Measurements from ENCODE around the gene TMEM235. TPM values are rescaled to one million over a fixed set of nuclear protein-coding genes. Genes with fewer than 3 reads are reported as not detected.

TMEM235 gene
- total RNA-seq, 3 donors from 2014 or later (not counting 1 experiment from before 2014, with no cell fraction given): not detected

DNA sequence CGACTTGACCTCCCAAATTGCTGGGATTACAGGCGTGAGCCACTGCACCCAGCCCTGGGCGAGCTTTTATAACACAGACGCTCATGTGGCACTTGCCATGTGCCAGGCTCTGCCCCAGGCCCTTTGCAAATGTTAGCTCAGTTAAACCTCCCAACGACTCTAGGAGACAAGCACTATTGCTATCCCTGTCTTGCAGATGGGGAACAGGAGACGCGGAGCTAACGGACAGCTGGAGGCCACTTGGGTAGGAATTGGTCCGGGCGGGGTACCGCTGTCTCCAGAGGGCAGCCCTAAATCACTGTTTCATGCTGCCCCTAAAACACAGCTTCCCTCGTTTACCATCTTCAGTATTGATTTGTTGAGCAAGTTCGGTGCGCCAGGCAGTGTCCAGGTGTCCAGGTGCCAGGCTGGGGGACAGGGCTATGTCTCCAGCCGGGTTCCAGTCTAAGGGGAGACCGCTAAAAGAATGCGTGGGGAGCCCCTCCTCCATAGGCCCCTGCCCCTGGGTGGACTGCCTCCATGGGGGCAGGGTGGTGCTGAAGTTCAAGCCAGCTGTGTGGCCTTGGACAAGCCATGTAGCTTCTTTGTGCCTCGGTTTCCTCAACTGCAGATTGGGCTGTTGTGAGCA is 23.7 kb downstream of the TMEM235 start:
- Mint-ChIP-seq H3K27ac (no peak overlapping the region), H3K36me3 (no peaks in the 10 kb centered on the region), H3K27me3 (ENCODE audit: low read depth in 2 of 2) (peaks cover 0 to 8% of the 10 kb centered on the region in 2 donors), H3K4me3 (peak overlapping the region; percentile 66), H3K4me1 (peaks cover 18 to 40% of the 10 kb centered on the region in 2 donors), H3K9me3 (no peaks in the 10 kb centered on the region)
- DNase-seq: no peak
- intact Hi-C loops (cut with micrococcal nuclease): no loop called here
- no peaks in the 10 kb centered on the region for H3K36me3 ChIP-seq (ENCODE audit: control insufficient read depth, insufficient read depth, low read length)
- TF ChIP-seq CTCF (IDR thresholded peaks at IDR 0.05): no peak
- H3K9me3 ChIP-seq (ENCODE audit: control insufficient read depth, insufficient read depth, low read length): no peaks in the 10 kb centered on the region
- no peak overlapping the region for H3K4me3 ChIP-seq (ENCODE audit: low read length)
- no peak overlapping the region for H3K27ac ChIP-seq (ENCODE audit: low read length)
- no peaks in the 10 kb centered on the region for H3K27me3 ChIP-seq (ENCODE audit: control insufficient read depth, insufficient read depth, low read length)
- H3K4me1 ChIP-seq (ENCODE audit: control insufficient read depth, insufficient read depth, low read length): peaks cover 63% of the 10 kb centered on the region
- ATAC-seq: no peak
- 92% methylated on average over 18 of the region's 18 CpGs for WGBS (ENCODE audit: insufficient coverage)

GRCh38 chr17:78255953-78256706 is 24.7 kb downstream of the TMEM235 start:
- Mint-ChIP-seq H3K4me1 (peaks cover 12 to 34% of the 10 kb centered on the region in 2 donors), H3K27ac (no peak overlapping the region), H3K27me3 (ENCODE audit: low read depth in 2 of 2) (peaks cover 0 to 8% of the 10 kb centered on the region in 2 donors), H3K4me3 (peak overlapping the region; percentile 28), H3K9me3 (no peaks in the 10 kb centered on the region), H3K36me3 (no peaks in the 10 kb centered on the region)
- WGBS (ENCODE audit: insufficient coverage): 81% methylated on average over 14 of the region's 14 CpGs
- Histone ChIP-seq H3K27ac (ENCODE audit: low read length) (no peak overlapping the region), H3K36me3 (ENCODE audit: control insufficient read depth, insufficient read depth, low read length) (no peaks in the 10 kb centered on the region), H3K9me3 (ENCODE audit: control insufficient read depth, insufficient read depth, low read length) (no peaks in the 10 kb centered on the region), H3K4me3 (ENCODE audit: low read length) (no peak overlapping the region), H3K4me1 (ENCODE audit: control insufficient read depth, insufficient read depth, low read length) (peaks cover 54% of the 10 kb centered on the region), H3K27me3 (ENCODE audit: control insufficient read depth, insufficient read depth, low read length) (no peaks in the 10 kb centered on the region)
- intact Hi-C loops (cut with micrococcal nuclease): no loop called here
- TF ChIP-seq CTCF (IDR thresholded peaks at IDR 0.05): no peak
- DNase-seq (no peak), ATAC-seq (no peak)

DNA sequence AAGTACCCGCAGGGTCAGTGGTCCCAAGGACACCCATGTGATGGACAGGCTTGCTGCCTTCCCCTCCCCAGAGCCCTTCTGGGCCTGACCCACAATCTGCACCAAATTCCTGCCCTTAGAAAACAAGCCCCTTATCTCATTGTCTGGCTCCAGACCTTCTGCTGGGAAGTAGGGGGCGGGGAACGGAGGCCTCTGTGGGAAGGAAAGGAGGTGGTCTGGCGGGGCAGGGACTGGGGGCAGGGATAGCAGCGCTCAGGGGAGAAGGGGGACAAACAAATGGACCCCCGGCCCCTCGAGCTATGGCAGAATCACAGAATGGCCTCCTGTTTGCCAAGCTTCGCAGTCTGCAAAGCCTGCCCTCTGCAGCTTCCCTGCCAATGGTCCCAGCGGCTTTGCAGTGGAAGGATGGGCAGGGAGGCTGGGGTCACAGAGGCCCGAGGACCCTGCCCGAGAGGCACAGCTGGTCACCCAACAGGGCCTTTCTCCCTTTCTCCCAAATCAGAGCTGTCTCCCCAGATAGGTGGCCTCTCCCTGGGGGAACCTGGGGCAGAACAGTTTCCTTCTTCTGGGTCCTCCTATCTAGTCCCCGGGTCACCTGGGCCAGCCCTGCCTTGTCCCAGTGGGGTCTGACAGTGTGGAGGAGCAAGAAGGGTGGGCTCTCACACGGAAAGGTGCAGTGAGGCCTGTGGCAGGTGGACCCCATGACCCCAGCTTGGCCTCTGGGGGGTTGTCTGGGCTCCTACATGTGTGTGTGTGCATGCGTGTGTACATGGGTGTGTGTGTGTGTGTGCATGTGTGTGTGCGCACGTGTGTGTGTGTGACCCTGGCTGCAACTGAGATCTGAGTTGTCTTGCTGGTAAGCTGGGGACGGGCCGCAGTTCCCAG is 25.5 kb downstream of the TMEM235 start:
- H3K9me3 ChIP-seq (ENCODE audit: control insufficient read depth, insufficient read depth, low read length): no peaks in the 10 kb centered on the region
- Mint-ChIP-seq H3K4me1 (peaks cover 12 to 28% of the 10 kb centered on the region in 2 donors), H3K9me3 (no peaks in the 10 kb centered on the region), H3K27ac (no peak overlapping the region), H3K27me3 (ENCODE audit: low read depth in 2 of 2) (peaks cover 0 to 8% of the 10 kb centered on the region in 2 donors), H3K36me3 (no peaks in the 10 kb centered on the region), H3K4me3 (no peak overlapping the region)
- no peaks in the 10 kb centered on the region for H3K27me3 ChIP-seq (ENCODE audit: control insufficient read depth, insufficient read depth, low read length)
- ATAC-seq (no peak), DNase-seq (peak in 1 of 2 donors; percentile 21)
- intact Hi-C loops (cut with micrococcal nuclease): no loop called here
- H3K4me1 ChIP-seq (ENCODE audit: control insufficient read depth, insufficient read depth, low read length): peaks cover 47% of the 10 kb centered on the region
- 71% methylated on average over 18 of the region's 18 CpGs for WGBS (ENCODE audit: insufficient coverage)
- TF ChIP-seq CTCF (IDR thresholded peaks at IDR 0.05): no peak
- no peak overlapping the region for H3K27ac ChIP-seq (ENCODE audit: low read length)
- H3K4me3 ChIP-seq (ENCODE audit: low read length): no peak overlapping the region
- H3K36me3 ChIP-seq (ENCODE audit: control insufficient read depth, insufficient read depth, low read length): no peaks in the 10 kb centered on the region
